HG03575 (cell line): ENCODE data around the gene GBF1.

Source experiments
- ATAC-seq: cut with Tn5 transposase; IDR thresholded peaks from one replicate; pipeline ENCODE4 v1.9.1; 2021; ENCODE audit not compliant: unreplicated experiment, insufficient number of reproducible peaks, low FRiP score; ENCODE audit errors: extremely low read depth

The GBF1 gene

GRCh38 chr10:102262744-102263370 lies 17.5 kb downstream of the GBF1 start:
- no peak for ATAC-seq

GRCh38 chr10:102264371-102264770 lies 19.0 kb downstream of the GBF1 start:
- no peak for ATAC-seq

- no peak for ATAC-seq
Observed at GRCh38 chr10:102266670-102267069, 21.3 kb downstream of the GBF1 start.

GRCh38 chr10:102267748-102268147 lies 22.4 kb downstream of the GBF1 start:
- ATAC-seq: no peak

GRCh38 chr10:102268375-102268888 lies 23.1 kb downstream of the GBF1 start:
- ATAC-seq: no peak

- no peak for ATAC-seq
Observed at GRCh38 chr10:102269017-102269416, 23.7 kb downstream of the GBF1 start.

GRCh38 chr10:102274062-102274461 lies 28.7 kb downstream of the GBF1 start:
- ATAC-seq: no peak

- no peak for ATAC-seq
Observed at GRCh38 chr10:102275343-102275742, 30.0 kb downstream of the GBF1 start.

- ATAC-seq: no peak
Observed at GRCh38 chr10:102279104-102279503, 33.8 kb downstream of the GBF1 start.

- ATAC-seq: no peak
Observed at GRCh38 chr10:102280397-102281101, 35.2 kb downstream of the GBF1 start.

- ATAC-seq: no peak
Observed at GRCh38 chr10:102281102-102281487, 35.8 kb downstream of the GBF1 start.

- ATAC-seq: no peak
Observed at GRCh38 chr10:102283488-102283887, 38.2 kb downstream of the GBF1 start.

- no peak for ATAC-seq
Observed at GRCh38 chr10:102283890-102284289, 38.6 kb downstream of the GBF1 start.

- no peak for ATAC-seq
Observed at GRCh38 chr10:102284531-102284930, 39.2 kb downstream of the GBF1 start.

- no peak for ATAC-seq
Observed at GRCh38 chr10:102285133-102285532, 39.8 kb downstream of the GBF1 start.

- no peak for ATAC-seq
Observed at GRCh38 chr10:102286216-102286615, 40.9 kb downstream of the GBF1 start.

- ATAC-seq: no peak
Observed at GRCh38 chr10:102287538-102287937, 42.2 kb downstream of the GBF1 start.

- no peak for ATAC-seq
Observed at GRCh38 chr10:102287991-102288390, 42.7 kb downstream of the GBF1 start.

- ATAC-seq: no peak
Observed at GRCh38 chr10:102289356-102289755, 44.0 kb downstream of the GBF1 start.

- no peak for ATAC-seq
Observed at GRCh38 chr10:102289840-102290239, 44.5 kb downstream of the GBF1 start.
